Transverse colon (tissue), 4 donors: ENCODE measurements around the gene BTRC. TPM values are rescaled to one million over a fixed set of nuclear protein-coding genes. Genes with fewer than 3 reads are reported as not detected.

Experiments used
- DNase-seq: peaks from one replicate; pipeline ENCODE4 v3.0.0-alpha.2; 2019
- H3K27ac ChIP-seq, 4 donors: fragments of 200-600 bp; sonication (generic); 2 replicates each; pipeline ENCODE4 v1.5.1; 2016 to 2018; ENCODE audit warnings: inconsistent platforms in 4 of 4
- H3K27me3 ChIP-seq: fragments of 200-600 bp; sonication (generic); 2 replicates; pipeline ENCODE4 v1.5.1; 2017; ENCODE audit warnings: inconsistent platforms
- H3K36me3 ChIP-seq, 4 donors: fragments of 200-600 bp; sonication (generic); 2 replicates each; pipeline ENCODE4 v1.5.1; 2017 to 2019; ENCODE audit warnings: inconsistent platforms in 4 of 4
- H3K4me1 ChIP-seq, 4 donors: fragments of 200-600 bp; sonication (generic); 2 replicates each; pipeline ENCODE4 v1.5.1; 2017 to 2020; ENCODE audit warnings: inconsistent platforms in 4 of 4
- H3K4me3 ChIP-seq, 4 donors: fragments of 200-600 bp; sonication (generic); 1 replicate in 1 of 4; 2 replicates in 3 of 4; pipeline versions ENCODE4 v1.5.1 to v1.6.1; 2017 to 2019; ENCODE audit warnings: inconsistent platforms in 4 of 4
- H3K9me3 ChIP-seq, 2 donors: fragments of 200-600 bp; sonication (generic); 2 replicates each; pipeline ENCODE4 v1.5.1; 2017 to 2019; ENCODE audit warnings: inconsistent platforms in 2 of 2
- EP300 ChIP-seq: sonication (generic); formaldehyde crosslinking; IDR thresholded peaks from one replicate; pipeline ENCODE4 v1.6.1; 2017; ENCODE audit warnings: antibody characterized with exemption, low read depth
- POLR2A ChIP-seq: fragments of 450-650 bp; IDR thresholded peaks from one replicate; pipeline ENCODE4 v1.6.1; 2016; ENCODE audit warnings: antibody characterized with exemption, mild to moderate bottlenecking, moderate library complexity
- POLR2AphosphoS5 ChIP-seq, 3 donors: sonication (generic); formaldehyde crosslinking; IDR thresholded peaks; one replicate each; pipeline ENCODE4 v1.6.1; 2016; ENCODE audit warnings: antibody characterized with exemption in 3 of 3
- WGBS, 2 donors: methylation state at CpG; one replicate each; pipeline ENCODE4 v1.1.5; 2018; ENCODE audit warnings: low coverage in 1 of 2; 5-methylcytosine and 5-hydroxymethylcytosine counted together
- in situ Hi-C, 4 donors: fragments of 200-750 bp; cut with MboI; loops; one replicate each; pipeline versions ENCODE4 v1.15.0 to v1.15.1; 2017; ENCODE audit warnings: low sequenced_read_pairs in 3 of 4, low pct_ligation_motif_present in 1 of 4, low pct_unique_long_range_greater_than_20kb in 1 of 4
- intact Hi-C: fragments of 100-400 bp; cut with DNase I; formaldehyde crosslinking; loops from one replicate; pipeline ENCODE4 v1.15.1; 2023; ENCODE audit warnings: low total_unique reads
- total RNA-seq, 4 donors: library from RNA; depleted of rRNA; stranded (reverse); fragments of >200 nt; gene quantifications; one replicate each; pipeline ENCODE4 v1.1.0, GENCODE V29; 2016
- TF ChIP-seq, protein P1 (sequence below), 5 experiments: fragments of 200-600 bp in 3 of 5; fragments of 450-650 bp in 2 of 5; sonication (generic) in 3 of 5; IDR thresholded peaks; 1 replicate in 2 of 5; 2 replicates in 3 of 5; pipeline ENCODE4 v1.5.1; 2016 to 2017; ENCODE audit warnings: antibody characterized with exemption in 5 of 5, inconsistent platforms in 3 of 5, mild to moderate bottlenecking in 2 of 5, moderate library complexity in 1 of 5

The BTRC gene
- total RNA-seq, 4 donors from 2014 or later, result 8.6 to 195 (median 32.0) TPM

DNA sequence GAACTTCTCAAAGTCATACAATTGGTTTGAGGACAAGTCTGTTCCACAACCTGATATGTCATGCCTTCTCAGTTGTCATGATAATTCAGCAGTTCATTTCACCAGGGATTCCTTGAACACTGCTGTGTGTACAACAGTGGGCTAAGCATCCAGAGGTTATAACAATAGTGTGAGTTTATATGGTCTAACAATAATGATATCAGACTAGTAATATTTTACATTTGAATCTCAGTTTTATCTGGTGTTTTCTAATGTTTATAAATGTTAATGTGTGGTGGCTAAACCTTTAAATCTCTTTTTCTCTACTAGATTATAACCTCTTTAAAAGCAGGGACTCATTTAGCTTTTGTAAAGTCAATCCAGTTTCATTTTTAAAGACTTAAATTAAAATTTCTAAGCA lies 48.7 kb downstream of the BTRC start:
- TF ChIP-seq POLR2AphosphoS5 (IDR thresholded peaks at IDR 0.05), result no peak
- TF ChIP-seq, protein P1, sequence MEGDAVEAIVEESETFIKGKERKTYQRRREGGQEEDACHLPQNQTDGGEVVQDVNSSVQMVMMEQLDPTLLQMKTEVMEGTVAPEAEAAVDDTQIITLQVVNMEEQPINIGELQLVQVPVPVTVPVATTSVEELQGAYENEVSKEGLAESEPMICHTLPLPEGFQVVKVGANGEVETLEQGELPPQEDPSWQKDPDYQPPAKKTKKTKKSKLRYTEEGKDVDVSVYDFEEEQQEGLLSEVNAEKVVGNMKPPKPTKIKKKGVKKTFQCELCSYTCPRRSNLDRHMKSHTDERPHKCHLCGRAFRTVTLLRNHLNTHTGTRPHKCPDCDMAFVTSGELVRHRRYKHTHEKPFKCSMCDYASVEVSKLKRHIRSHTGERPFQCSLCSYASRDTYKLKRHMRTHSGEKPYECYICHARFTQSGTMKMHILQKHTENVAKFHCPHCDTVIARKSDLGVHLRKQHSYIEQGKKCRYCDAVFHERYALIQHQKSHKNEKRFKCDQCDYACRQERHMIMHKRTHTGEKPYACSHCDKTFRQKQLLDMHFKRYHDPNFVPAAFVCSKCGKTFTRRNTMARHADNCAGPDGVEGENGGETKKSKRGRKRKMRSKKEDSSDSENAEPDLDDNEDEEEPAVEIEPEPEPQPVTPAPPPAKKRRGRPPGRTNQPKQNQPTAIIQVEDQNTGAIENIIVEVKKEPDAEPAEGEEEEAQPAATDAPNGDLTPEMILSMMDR (IDR thresholded peaks at IDR 0.05), result no peak
- no peak for TF ChIP-seq POLR2A
- TF ChIP-seq EP300, result no peak
- intact Hi-C loops (no loop called here), in situ Hi-C loops (no loop called here)
- no peaks in the 10 kb centered on the region for H3K9me3 ChIP-seq
- no peak overlapping the region for H3K4me3 ChIP-seq
- no peaks in the 10 kb centered on the region for H3K4me1 ChIP-seq
- no peaks in the 10 kb centered on the region for H3K36me3 ChIP-seq
- DNase-seq, result no peak
- H3K27me3 ChIP-seq, result no peaks in the 10 kb centered on the region
- no peak overlapping the region for H3K27ac ChIP-seq

DNA sequence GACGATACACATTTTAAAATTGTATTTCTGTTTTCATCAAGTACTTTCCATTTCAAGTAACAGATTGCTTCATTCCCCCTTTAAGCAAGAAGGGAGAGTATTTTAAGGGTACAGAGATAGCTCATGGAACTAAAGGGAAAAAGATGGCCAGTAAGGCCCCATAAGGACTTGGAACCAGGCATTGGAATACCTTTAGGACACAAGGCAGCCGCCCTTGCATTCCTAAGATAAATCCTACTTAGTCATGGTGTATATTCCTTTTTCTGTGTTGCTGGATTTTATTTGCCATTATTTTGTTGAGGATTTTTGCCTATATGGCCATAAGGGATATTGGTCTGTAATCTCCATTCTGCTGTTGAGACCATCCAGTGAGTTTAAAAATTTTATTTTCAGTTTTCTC lies 49.2 kb downstream of the BTRC start:
- Histone ChIP-seq H3K27ac (no peak overlapping the region), H3K9me3 (no peaks in the 10 kb centered on the region), H3K36me3 (no peaks in the 10 kb centered on the region), H3K4me3 (no peak overlapping the region), H3K4me1 (no peaks in the 10 kb centered on the region), H3K27me3 (no peaks in the 10 kb centered on the region)
- 88 to 94% methylated on average over 1 to 2 of the region's 2 CpGs for WGBS, 2 donors
- intact Hi-C loops (no loop called here), in situ Hi-C loops (no loop called here)
- TF ChIP-seq POLR2A (no peak), EP300 (no peak), POLR2AphosphoS5 (IDR thresholded peaks at IDR 0.05) (no peak)
- TF ChIP-seq, protein P1 (IDR thresholded peaks at IDR 0.05), result no peak
- no peak for DNase-seq

DNA sequence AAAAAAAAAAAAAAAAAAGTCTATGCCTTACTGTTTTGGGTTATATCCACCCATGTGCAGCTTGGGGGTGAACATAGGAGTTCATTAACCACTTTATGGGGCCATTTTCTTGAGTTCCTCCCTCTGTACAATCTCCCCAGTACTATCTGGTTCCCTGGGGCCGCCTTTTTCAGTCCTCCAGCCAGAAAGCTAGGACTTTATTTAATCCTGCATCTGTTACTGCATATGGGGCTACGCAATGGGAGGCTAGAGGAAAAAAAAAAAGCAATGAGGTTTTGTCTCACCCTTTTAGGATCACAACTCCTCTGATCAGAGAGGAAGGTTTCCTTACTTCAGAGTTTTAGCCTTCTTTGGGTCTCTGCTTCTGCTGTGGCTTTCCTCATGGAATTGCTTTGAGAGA lies 51.0 kb downstream of the BTRC start:
- TF ChIP-seq POLR2A (no peak), EP300 (no peak), POLR2AphosphoS5 (IDR thresholded peaks at IDR 0.05) (no peak)
- TF ChIP-seq, protein P1 (IDR thresholded peaks at IDR 0.05), result no peak
- intact Hi-C loops, result no loop called here
- Histone ChIP-seq H3K4me3 (no peak overlapping the region), H3K36me3 (peaks cover 0 to 7% (median 0%) of the 10 kb centered on the region in 4 donors), H3K27ac (no peak overlapping the region), H3K4me1 (no peaks in the 10 kb centered on the region), H3K9me3 (no peaks in the 10 kb centered on the region), H3K27me3 (no peaks in the 10 kb centered on the region)
- WGBS, 2 donors, result 95 to 100% methylated on average over 1 to 2 of the region's 2 CpGs
- no peak for DNase-seq
- in situ Hi-C loops, result no loop called here

DNA sequence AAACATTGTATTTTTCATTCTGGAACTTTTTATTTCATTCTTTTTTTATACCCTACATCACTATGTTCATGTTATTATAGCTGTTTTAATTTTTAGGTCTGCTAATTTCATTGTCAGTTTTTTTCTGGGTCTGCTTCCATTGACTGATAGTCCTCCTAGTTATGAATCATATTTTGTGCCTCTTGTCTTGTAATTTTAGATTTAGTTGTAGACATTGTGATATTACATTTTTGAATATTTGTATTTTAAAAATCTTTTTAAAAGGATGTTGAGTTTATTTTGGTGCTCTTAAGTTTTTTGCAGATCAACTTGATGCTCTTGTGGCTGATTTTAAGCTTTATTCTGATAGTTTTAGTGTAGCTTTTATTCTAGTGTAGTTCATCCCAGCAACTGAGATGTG lies 57.6 kb downstream of the BTRC start:
- Histone ChIP-seq H3K27me3 (no peaks in the 10 kb centered on the region), H3K9me3 (peaks cover 0 to 4% of the 10 kb centered on the region in 2 donors), H3K27ac (no peak overlapping the region), H3K36me3 (peaks cover 0 to 7% (median 0%) of the 10 kb centered on the region in 4 donors), H3K4me3 (no peak overlapping the region), H3K4me1 (no peaks in the 10 kb centered on the region)
- intact Hi-C loops (no loop called here), in situ Hi-C loops (no loop called here)
- TF ChIP-seq, protein P1 (IDR thresholded peaks at IDR 0.05), result no peak
- TF ChIP-seq POLR2A (no peak), POLR2AphosphoS5 (IDR thresholded peaks at IDR 0.05) (no peak), EP300 (no peak)
- DNase-seq, result no peak
